Gastroesophageal sphincter (tissue), 4 donors: ENCODE measurements around the gene PTPN20. TPM values are rescaled to one million over a fixed set of nuclear protein-coding genes. Genes with fewer than 3 reads are reported as not detected.

ENCODE experiments used
- ATAC-seq: fragments of 150-250 bp; one replicate; pipeline ENCODE4 v1.9.1; 2016; ENCODE audit warnings: mild to moderate bottlenecking, moderate library complexity
- H3K27ac ChIP-seq, 4 donors: fragments of 200-600 bp; sonication (generic) in 3 of 4; 1 replicate in 3 of 4; 2 replicates in 1 of 4; pipeline ENCODE4 v1.5.1; 2016 to 2019
- H3K27me3 ChIP-seq: fragments of 200-600 bp; sonication (generic); one replicate; pipeline ENCODE4 v1.5.1; 2019
- H3K36me3 ChIP-seq, 2 donors: fragments of 200-600 bp; sonication (generic); one replicate each; pipeline ENCODE4 v1.5.1; 2019; ENCODE audit warnings: control low read depth in 1 of 2
- H3K4me1 ChIP-seq, 3 donors: fragments of 200-600 bp; sonication (generic); 1 replicate in 2 of 3; 2 replicates in 1 of 3; pipeline ENCODE4 v1.5.1; 2016 to 2019; ENCODE audit warnings: control low read depth in 2 of 3
- H3K4me3 ChIP-seq, 2 donors: fragments of 200-600 bp; sonication (generic); one replicate each; pipeline ENCODE4 v1.5.1; 2019; ENCODE audit warnings: mild to moderate bottlenecking in 1 of 2, moderate library complexity in 1 of 2
- H3K9me3 ChIP-seq, 3 donors: fragments of 200-600 bp; sonication (generic); one replicate each; pipeline ENCODE4 v1.5.1; 2017 to 2019; ENCODE audit warnings: control low read depth in 2 of 3
- EP300 ChIP-seq: sonication (generic); formaldehyde crosslinking; IDR thresholded peaks from one replicate; pipeline ENCODE4 v1.6.1; 2017; ENCODE audit warnings: antibody characterized with exemption, mild to moderate bottlenecking
- POLR2A ChIP-seq, 2 donors: fragments of 450-650 bp; IDR thresholded peaks; one replicate each; pipeline ENCODE4 v1.6.1; 2017; ENCODE audit warnings: antibody characterized with exemption in 2 of 2, mild to moderate bottlenecking in 2 of 2, moderate library complexity in 1 of 2
- POLR2AphosphoS5 ChIP-seq: sonication (generic); formaldehyde crosslinking; IDR thresholded peaks from one replicate; pipeline ENCODE4 v1.6.1; 2017; ENCODE audit warnings: antibody characterized with exemption
- WGBS, 2 donors: methylation state at CpG; one replicate each; pipeline ENCODE4 v1.1.5; 2018; ENCODE audit warnings: low coverage in 1 of 2; 5-methylcytosine and 5-hydroxymethylcytosine counted together
- total RNA-seq, 4 donors: library from RNA; depleted of rRNA; stranded (reverse); fragments of >200 nt; gene quantifications; one replicate each; pipeline ENCODE4 v1.1.0, GENCODE V29; 2016
- TF ChIP-seq, protein P1 (sequence below), 4 experiments: fragments of 200-600 bp in 2 of 4; fragments of 450-650 bp in 2 of 4; sonication (generic) in 1 of 4; IDR thresholded peaks; one replicate each; pipeline ENCODE4 v1.5.1; 2017 to 2019; ENCODE audit warnings: antibody characterized with exemption in 4 of 4, mild to moderate bottlenecking in 2 of 4, moderate library complexity in 2 of 4

The PTPN20 gene
- total RNA-seq, 4 donors from 2014 or later, result 0.94 to 9.5 (median 2.8) TPM

DNA sequence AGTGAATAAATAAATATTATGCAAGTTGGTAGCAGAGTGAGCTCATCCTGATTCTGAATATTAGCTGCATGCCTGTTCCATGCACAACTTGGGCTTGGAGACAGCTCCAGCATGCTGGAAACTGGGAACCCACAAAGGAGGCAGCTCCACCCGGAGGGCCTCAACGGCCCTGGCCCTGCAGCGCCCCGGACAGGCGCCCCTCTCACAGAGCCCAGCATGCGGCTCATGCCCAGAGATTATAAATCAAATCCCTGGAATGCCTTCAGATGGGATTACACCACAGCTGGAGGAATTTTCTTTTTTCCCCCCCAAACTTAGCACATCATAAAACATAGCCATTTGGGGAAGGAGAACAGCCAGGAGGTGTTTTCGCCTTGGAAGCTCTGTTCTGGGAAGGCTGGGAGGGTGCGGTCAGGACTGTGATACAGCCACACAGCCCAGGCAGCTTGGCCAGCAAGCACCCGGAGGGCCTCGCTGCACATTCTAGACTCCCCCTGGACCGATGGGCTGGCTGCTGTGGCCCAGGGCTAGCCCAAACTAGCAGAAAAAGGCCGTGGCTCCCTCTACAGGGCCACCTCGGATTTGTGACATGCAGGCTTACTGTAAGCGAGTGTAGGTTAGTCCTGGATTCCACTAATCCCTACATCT, 102.4 kb downstream of the PTPN20 start:
- WGBS, 2 donors, result 80 to 82% methylated on average over 2 of the region's 14 CpGs
- no peak overlapping the region for H3K4me3 ChIP-seq
- ATAC-seq, result peak; percentile 89
- H3K36me3 ChIP-seq, result no peaks in the 10 kb centered on the region
- H3K27me3 ChIP-seq, result peaks cover 10% of the 10 kb centered on the region
- TF ChIP-seq, protein P1, sequence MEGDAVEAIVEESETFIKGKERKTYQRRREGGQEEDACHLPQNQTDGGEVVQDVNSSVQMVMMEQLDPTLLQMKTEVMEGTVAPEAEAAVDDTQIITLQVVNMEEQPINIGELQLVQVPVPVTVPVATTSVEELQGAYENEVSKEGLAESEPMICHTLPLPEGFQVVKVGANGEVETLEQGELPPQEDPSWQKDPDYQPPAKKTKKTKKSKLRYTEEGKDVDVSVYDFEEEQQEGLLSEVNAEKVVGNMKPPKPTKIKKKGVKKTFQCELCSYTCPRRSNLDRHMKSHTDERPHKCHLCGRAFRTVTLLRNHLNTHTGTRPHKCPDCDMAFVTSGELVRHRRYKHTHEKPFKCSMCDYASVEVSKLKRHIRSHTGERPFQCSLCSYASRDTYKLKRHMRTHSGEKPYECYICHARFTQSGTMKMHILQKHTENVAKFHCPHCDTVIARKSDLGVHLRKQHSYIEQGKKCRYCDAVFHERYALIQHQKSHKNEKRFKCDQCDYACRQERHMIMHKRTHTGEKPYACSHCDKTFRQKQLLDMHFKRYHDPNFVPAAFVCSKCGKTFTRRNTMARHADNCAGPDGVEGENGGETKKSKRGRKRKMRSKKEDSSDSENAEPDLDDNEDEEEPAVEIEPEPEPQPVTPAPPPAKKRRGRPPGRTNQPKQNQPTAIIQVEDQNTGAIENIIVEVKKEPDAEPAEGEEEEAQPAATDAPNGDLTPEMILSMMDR (IDR thresholded peaks at IDR 0.05), result no peak
- peak overlapping the region in 3 of 4 donors; percentile 43 to 57 (median 57) for H3K27ac ChIP-seq
- no peaks in the 10 kb centered on the region for H3K9me3 ChIP-seq
- peaks cover 0 to 9% (median 0%) of the 10 kb centered on the region in 3 donors for H3K4me1 ChIP-seq

DNA sequence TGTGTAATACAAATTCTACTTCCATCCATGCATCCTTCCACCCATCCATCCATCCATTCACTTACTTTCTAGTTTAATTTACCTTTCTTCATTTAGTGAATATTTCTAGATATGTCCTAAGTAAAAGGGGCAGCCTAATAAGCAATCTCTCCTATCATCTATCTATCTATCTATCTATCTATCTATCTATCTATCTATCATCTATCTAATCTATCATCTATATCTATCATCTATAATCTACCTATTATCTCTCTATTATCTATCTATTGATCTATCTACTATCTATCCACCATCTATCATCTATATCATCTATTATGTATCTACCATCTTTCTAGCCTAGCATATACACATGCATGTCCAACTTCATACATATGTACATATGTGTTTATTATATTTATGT, 104.2 kb downstream of the PTPN20 start:
- peaks cover 10% of the 10 kb centered on the region for H3K27me3 ChIP-seq
- H3K36me3 ChIP-seq, result no peaks in the 10 kb centered on the region
- no peak overlapping the region for H3K4me3 ChIP-seq
- H3K9me3 ChIP-seq, result no peaks in the 10 kb centered on the region
- ATAC-seq, result no peak
- no peak overlapping the region for H3K27ac ChIP-seq
- H3K4me1 ChIP-seq, result peaks cover 0 to 9% (median 0%) of the 10 kb centered on the region in 3 donors
- TF ChIP-seq, protein P1 (IDR thresholded peaks at IDR 0.05), result no peak
- TF ChIP-seq POLR2AphosphoS5, result no peak
- TF ChIP-seq EP300, result no peak
- no peak for TF ChIP-seq POLR2A (IDR thresholded peaks at IDR 0.05)

DNA sequence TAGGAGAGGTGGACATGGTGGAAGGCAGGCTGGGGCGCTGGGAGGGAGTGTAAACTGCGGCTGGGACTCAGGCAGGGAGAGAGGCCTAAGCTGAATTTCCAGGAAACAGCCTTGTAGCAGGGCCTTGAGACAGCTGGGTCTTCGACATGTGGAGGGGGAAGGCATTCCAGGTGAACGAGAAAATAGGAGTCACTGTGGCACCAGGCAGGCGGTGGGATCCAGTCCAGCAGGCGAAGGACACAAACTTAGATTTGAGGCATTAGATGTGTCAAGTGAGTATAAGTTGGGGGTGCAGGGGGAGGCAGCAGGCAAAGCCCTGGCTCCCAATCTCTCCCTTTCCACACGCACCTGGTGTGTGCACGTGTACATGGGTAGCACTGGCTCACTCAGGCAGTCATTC, 105.3 kb downstream of the PTPN20 start:
- ATAC-seq, result no peak
- no peak overlapping the region for H3K27ac ChIP-seq
- 90 to 95% methylated on average over 4 to 6 of the region's 8 CpGs for WGBS, 2 donors
- no peak overlapping the region for H3K4me3 ChIP-seq
- H3K9me3 ChIP-seq, result no peaks in the 10 kb centered on the region
- H3K4me1 ChIP-seq, result peaks cover 0 to 9% (median 0%) of the 10 kb centered on the region in 3 donors
- H3K36me3 ChIP-seq, result no peaks in the 10 kb centered on the region
- peaks cover 10% of the 10 kb centered on the region for H3K27me3 ChIP-seq
- no peak for TF ChIP-seq POLR2AphosphoS5
- no peak for TF ChIP-seq EP300
- TF ChIP-seq, protein P1 (IDR thresholded peaks at IDR 0.05), result no peak
- TF ChIP-seq POLR2A (IDR thresholded peaks at IDR 0.05), result no peak

DNA sequence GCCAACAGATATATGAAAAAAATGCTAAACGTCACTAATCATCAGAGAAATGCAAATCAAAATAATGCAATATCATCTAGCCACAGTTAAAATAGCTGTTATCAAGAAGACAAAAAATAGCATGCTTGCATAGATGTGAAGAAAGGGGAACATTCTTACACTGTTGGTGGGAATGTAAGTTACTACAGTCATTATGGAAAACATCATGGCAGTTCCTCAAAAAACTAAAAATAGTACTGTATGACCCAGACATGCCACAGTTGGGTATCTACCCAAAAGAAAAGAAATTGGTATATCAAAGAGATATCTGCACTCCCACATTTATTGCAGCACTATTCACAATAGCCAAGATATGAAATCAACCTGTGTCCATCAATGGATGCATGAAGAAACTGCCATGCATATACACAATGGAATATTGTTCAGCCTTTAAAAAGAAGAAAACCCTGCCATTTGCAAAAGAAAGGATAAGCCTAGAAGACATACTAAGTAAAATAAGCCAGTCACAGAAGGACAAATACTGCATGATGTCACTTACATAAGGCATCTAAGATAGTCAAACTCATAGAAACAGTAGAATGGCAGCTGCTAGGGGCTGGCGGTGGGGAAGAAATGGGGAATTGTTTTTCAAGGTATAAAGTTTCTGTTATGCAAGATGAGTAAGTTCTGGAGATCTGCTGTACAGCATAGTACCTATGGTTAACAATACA, 107.0 kb downstream of the PTPN20 start:
- no peaks in the 10 kb centered on the region for H3K36me3 ChIP-seq
- no peak overlapping the region for H3K27ac ChIP-seq
- H3K4me1 ChIP-seq, result peaks cover 0 to 9% (median 0%) of the 10 kb centered on the region in 3 donors
- 87% methylated on average over 2 of the region's 2 CpGs; no CpG with 5 or more reads in 1 of the 2 donors for WGBS, 2 donors
- H3K4me3 ChIP-seq, result no peak overlapping the region
- H3K9me3 ChIP-seq, result no peaks in the 10 kb centered on the region
- no peak for TF ChIP-seq POLR2A (IDR thresholded peaks at IDR 0.05)
- TF ChIP-seq, protein P1 (IDR thresholded peaks at IDR 0.05), result no peak
- no peak for TF ChIP-seq EP300
- no peak for TF ChIP-seq POLR2AphosphoS5
- ATAC-seq, result no peak
- peaks cover 10% of the 10 kb centered on the region for H3K27me3 ChIP-seq
